NCI-H2107 treated with DMSO at 0.1 percent for 48 hours (cell line): ENCODE results near the gene SUSD2.
"Not testable (repeated sequence)": the region's sequence is repeated elsewhere in the genome, so short reads cannot be mapped to it uniquely, and the experiment has no call there.

Experiments
- DNase-seq: peaks from one replicate; lab custom pipeline; 2025; ENCODE audit not compliant: unreplicated experiment; lab: John Stamatoyannopoulos, UW

SUSD2 gene

GRCh38 chr22:24209016-24209415 lies 27.7 kb downstream of the SUSD2 start:
- DNase-seq: no peak

GRCh38 chr22:24209687-24210086 lies 28.4 kb downstream of the SUSD2 start:
- no peak for DNase-seq

DNA sequence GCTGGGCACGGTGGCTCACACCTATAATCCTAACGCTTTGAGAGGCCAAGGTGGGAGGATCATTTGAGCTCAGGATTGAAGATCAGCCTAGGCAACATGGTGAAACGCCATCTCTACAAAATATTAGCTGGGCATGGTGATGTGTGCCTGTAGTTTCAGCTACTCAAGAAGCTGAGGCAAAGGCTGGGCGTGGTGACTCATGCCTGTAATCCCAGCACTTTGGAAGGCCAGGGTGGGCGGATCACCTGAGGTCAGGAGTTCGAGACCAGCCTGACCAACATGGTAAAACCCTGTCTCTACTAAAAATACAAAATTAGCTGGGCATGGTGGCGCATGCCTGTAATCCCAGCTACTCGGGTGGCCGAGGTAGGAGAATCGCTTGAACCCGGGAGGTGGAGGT lies 29.1 kb downstream of the SUSD2 start:
- DNase-seq: not testable (repeated sequence)

- DNase-seq: not testable (repeated sequence)
These were observed 30.4 kb downstream of the SUSD2 start for GRCh38 chr22:24211716-24212115.

DNA sequence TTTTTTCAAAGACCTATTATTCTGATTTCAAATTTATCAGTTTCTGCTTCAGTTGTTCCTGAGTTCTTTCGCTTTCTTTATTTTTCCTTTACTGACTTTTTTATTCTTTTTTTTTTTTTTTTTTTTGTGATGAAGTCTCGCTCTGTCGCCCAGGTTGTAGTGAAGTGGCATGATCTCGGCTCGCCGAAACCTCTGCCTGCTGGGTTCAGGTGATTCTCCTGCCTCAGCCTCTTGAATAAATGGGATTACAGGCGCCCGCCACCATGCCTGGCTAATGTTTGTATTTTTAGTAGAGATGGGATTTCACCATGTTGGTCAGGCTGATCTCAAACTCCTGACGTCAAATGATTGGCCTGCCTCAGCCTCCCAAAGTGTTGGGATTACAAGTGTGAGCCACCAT lies 31.8 kb downstream of the SUSD2 start:
- DNase-seq: not testable (repeated sequence)

GRCh38 chr22:24214467-24215285 lies 33.4 kb downstream of the SUSD2 start:
- DNase-seq: no peak

- no peak for DNase-seq
These were observed 35.4 kb downstream of the SUSD2 start for GRCh38 chr22:24216541-24217209.

DNA sequence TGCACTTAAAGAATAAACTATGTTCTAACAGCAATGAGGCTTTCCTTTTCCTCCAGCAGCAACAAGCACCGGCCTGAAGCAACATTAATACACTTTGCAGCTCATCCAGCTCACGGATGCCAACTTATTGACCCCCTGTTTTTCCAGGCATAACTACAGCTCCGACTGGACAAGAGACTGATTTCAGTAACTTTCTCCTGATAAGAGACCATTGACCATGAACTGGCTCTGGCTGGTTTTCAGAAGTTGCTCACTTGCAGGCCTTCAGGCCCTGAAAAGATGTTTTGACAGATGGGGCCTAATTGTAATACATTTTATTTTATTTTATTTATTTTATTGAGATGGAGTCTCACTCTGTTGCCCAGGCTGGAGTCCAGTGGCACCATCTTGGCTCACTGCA lies 36.1 kb downstream of the SUSD2 start:
- no peak for DNase-seq

GRCh38 chr22:24219750-24220149 lies 38.5 kb downstream of the SUSD2 start:
- no peak for DNase-seq

- no peak for DNase-seq
These were observed 43.2 kb downstream of the SUSD2 start for GRCh38 chr22:24224468-24224867.

GRCh38 chr22:24225044-24225601 lies 43.8 kb downstream of the SUSD2 start:
- DNase-seq: no peak

DNA sequence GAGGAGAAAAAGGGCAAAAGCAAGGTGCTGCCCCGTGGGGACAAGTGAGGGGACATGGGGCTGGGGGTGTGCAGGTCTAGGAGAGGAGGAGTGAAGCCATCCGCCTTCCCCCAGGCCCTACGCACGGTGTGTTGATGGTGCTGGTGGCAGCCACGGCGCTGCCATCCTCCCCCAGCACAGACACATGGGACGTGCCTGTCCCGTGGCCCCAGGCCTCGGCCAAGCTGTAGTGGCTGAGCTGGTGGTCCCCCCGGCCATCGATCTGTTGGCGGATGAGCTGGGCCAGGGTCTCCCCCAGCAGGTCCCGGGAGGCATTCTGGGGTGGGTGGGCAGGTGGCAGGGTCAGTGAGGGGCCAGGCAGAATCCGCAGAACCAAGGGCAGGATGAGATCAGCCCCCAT lies 44.7 kb downstream of the SUSD2 start:
- no peak for DNase-seq

DNA sequence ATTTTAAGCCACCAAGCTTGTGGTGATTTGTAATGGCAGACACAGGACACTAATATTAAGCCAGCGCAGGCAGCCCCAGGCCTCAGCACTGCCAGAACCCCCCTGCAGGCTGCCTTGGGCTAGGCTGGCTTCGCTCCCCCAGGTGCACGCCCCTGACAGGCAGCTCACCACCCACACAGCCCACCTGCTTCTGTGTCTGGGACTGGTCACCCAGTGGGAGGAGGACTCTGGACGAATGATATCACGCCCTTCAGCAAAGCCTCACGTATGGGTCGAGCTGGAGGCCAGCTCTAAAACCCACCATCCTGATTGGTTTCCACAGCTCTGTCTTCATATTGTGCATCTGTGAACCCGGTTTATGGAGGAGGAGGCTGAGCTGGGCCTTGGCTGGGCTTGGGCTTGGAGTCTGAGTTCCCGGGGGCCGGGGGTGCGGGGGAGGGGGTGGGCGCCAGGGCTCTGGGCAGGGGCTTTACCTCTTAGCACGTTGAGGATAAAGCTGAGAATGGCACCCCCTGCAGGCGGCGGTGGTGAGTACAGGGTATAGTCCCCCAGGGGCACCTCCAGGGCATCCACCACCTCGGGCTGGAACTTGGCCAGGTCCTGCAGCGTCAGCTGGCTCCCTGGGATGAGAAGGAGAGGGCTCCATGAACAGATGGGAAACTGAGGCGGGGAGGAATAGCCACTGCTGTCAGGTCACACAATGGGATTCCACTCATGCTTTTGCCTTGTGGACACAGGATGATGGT lies 49.8 kb downstream of the SUSD2 start:
- no peak for DNase-seq

DNA sequence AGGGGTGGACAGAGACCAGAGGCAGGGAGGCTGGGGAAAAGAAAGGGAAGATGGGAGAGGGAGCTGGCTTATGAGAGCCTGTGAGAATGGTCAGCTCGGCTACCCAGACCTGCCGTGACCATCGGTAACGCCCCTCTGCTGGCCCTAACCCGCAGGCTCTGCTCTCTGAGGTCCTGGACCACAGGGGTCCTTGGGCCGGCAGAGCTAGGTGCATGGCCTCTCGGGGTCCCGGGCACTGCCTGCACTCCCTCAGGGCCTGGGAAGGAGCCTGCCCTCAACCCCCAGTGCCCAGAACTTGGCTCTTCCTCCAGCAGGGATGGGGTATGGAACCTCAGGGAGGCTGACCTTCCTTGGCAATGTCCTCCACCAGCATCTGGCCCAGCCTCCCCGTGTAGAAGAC lies 50.4 kb downstream of the SUSD2 start:
- no peak for DNase-seq

GRCh38 chr22:24232124-24232523 lies 50.8 kb downstream of the SUSD2 start:
- no peak for DNase-seq

DNA sequence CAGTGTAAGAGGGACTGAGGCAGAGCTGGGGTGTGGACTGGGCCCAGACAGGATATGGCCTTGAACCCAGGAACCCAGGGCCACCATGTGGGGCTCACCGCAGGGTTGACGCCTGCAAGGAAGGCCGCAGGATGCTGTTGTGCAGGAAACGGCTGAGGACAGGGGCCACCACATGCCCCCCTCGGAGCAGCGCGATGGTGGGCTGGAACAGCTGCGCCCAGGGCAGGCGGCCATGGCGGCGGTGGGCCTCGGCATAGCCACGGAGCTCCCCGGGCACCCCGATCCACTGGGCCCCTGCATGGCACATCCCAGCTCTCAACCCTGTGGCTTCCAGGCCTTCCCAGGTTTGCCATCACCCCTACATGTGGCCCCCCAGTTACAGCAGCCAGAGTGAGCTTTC lies 51.4 kb downstream of the SUSD2 start:
- no peak for DNase-seq

DNA sequence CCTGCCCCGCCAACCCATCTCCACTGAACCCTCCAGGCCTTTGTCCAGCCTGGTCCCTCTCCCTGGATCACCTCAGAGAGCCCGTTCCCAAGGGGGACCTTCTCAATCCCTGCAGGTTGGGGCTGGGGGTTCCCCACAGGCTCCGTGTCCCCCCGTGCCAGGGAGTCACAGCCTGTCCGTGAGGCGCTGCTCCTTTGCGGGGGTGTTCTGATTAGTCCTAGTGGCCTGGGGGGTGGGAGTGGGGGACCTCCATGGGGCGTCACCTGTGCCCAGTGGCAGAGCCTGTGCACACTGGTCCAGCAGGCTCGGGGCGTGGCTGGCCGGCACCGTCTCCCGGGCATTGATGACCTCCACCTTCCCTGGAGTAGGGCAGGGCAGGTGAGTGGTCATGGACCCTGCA lies 51.9 kb downstream of the SUSD2 start:
- no peak for DNase-seq

GRCh38 chr22:24233816-24234215 lies 52.5 kb downstream of the SUSD2 start:
- DNase-seq: no peak

DNA sequence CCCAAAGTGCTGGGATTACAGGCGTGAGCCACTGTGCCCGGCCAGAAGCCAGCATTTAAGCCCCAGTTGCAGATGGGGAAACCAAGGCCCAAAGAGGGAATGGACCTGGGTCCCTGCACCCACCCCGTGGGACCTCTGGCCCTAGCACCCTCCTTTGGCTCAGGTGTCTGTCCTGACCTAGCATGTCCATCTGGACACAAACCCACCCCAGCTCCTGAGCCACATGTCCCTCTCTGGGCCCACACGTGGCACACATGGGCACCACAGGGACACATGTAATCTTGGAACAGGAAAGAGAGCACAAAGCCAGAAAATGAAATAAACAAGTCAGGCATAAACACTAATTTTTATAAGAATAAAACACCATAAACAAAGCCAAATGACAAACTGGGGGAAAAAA lies 54.0 kb downstream of the SUSD2 start:
- no peak for DNase-seq

GRCh38 chr22:24236656-24237055 lies 55.4 kb downstream of the SUSD2 start:
- no peak for DNase-seq

- DNase-seq: not testable (repeated sequence)
These were observed 56.9 kb downstream of the SUSD2 start for GRCh38 chr22:24238101-24238694.
